Activated CD8-positive, alpha-beta memory T cell treated with anti-CD3 and anti-CD28 coated beads for 48 hours (primary cell): ENCODE data around the gene PLD2.

Source experiments
- DNase-seq, 3 experiments: peaks; one replicate each; pipeline ENCODE4 v3.0.0-alpha.2; 2020; ENCODE audit warnings: low read depth in 2 of 3, low spot score in 2 of 3

PLD2 gene

GRCh38 chr17:4833178-4833940, 26.4 kb downstream of the PLD2 start, which contains the start of gene MINK1:
Gene MINK1 (plus strand): TSS chr17:4833340. CDS start chr17:4833584, 244 bp downstream.
- peak; percentile 57 to 89 (median 68) for DNase-seq

- DNase-seq, result no peak
These were observed 27.2 kb downstream of the PLD2 start for GRCh38 chr17:4833941-4834680.

GRCh38 chr17:4834681-4835020, 27.7 kb downstream of the PLD2 start:
- DNase-seq, result no peak

GRCh38 chr17:4836221-4836620, 29.3 kb downstream of the PLD2 start:
- no peak for DNase-seq

GRCh38 chr17:4837471-4838308, 30.7 kb downstream of the PLD2 start:
- DNase-seq, result no peak

- DNase-seq, result no peak
These were observed 31.4 kb downstream of the PLD2 start for GRCh38 chr17:4838309-4838785.

GRCh38 chr17:4839221-4839620, 32.3 kb downstream of the PLD2 start:
- DNase-seq, result no peak

GRCh38 chr17:4839965-4840892, 33.3 kb downstream of the PLD2 start:
- no peak for DNase-seq

GRCh38 chr17:4840893-4841242, 33.9 kb downstream of the PLD2 start:
- peak in 1 of 3 experiments; percentile 14 for DNase-seq

- DNase-seq, result no peak
These were observed 35.4 kb downstream of the PLD2 start for GRCh38 chr17:4842376-4842775.

- no peak for DNase-seq
These were observed 36.5 kb downstream of the PLD2 start for GRCh38 chr17:4843321-4844000.

- no peak for DNase-seq
These were observed 38.2 kb downstream of the PLD2 start for GRCh38 chr17:4845118-4845517.

- no peak for DNase-seq
These were observed 39.9 kb downstream of the PLD2 start for GRCh38 chr17:4846635-4847390.

- no peak for DNase-seq
These were observed 42.1 kb downstream of the PLD2 start for GRCh38 chr17:4849011-4849536.

GRCh38 chr17:4850246-4850645, 43.3 kb downstream of the PLD2 start:
- no peak for DNase-seq

GRCh38 chr17:4851084-4851483, 44.1 kb downstream of the PLD2 start:
- DNase-seq, result no peak

- DNase-seq, result no peak
These were observed 45.7 kb downstream of the PLD2 start for GRCh38 chr17:4852567-4853207.

GRCh38 chr17:4853208-4853671, 46.3 kb downstream of the PLD2 start:
- no peak for DNase-seq
